ENCODE results near the gene HIPK2.
"Not testable (repeated sequence)": the region's sequence is repeated elsewhere in the genome, so short reads cannot be mapped to it uniquely, and the experiment has no call there.

HIPK2 gene

GRCh38 chr7:139566736-139567646, 210.8 kb downstream of the HIPK2 start:
- no peak for DNase-seq (ENCODE audit: low read depth)

- DNase-seq (ENCODE audit: low read depth), result no peak
These were observed 211.7 kb downstream of the HIPK2 start for GRCh38 chr7:139566075-139566474.

- DNase-seq (ENCODE audit: low read depth), result no peak
These were observed 213.9 kb downstream of the HIPK2 start for GRCh38 chr7:139563856-139564255.

DNA sequence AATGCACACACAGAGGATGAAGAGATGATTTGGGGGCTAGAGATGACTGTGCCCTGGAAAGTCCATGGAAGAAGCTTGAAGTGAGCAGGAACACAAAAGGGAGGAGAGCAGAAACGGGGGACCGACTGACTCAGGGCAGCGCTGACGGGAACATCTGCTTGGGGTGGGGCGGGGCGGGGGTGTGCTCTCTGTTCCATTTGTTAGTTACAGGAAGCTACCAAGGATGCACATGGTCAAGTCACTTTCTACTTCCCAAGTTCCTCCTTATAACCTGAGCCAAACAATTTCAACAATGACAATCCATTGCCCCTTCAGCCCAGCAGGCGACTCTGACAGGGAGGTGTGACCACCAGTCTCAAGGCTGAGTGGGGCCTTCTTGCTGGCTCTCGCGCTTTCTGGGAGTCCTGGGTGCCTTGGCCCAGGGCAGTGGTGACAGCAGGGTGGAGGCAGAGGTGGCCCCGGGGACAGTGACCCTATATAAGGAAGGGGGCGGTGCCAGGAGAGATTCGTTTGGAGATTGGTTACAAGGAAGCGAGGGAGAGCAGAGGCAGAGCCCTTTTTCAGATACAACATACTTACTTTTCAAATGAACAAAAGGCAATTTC, 214.7 kb downstream of the HIPK2 start:
- DNase-seq (ENCODE audit: low read depth), result no peak

GRCh38 chr7:139562491-139562890, 215.3 kb downstream of the HIPK2 start:
- no peak for DNase-seq (ENCODE audit: low read depth)

- DNase-seq (ENCODE audit: low read depth), result no peak
These were observed 217.1 kb downstream of the HIPK2 start for GRCh38 chr7:139560678-139561077.

- no peak for DNase-seq (ENCODE audit: low read depth)
These were observed 217.6 kb downstream of the HIPK2 start for GRCh38 chr7:139560199-139560598.

DNA sequence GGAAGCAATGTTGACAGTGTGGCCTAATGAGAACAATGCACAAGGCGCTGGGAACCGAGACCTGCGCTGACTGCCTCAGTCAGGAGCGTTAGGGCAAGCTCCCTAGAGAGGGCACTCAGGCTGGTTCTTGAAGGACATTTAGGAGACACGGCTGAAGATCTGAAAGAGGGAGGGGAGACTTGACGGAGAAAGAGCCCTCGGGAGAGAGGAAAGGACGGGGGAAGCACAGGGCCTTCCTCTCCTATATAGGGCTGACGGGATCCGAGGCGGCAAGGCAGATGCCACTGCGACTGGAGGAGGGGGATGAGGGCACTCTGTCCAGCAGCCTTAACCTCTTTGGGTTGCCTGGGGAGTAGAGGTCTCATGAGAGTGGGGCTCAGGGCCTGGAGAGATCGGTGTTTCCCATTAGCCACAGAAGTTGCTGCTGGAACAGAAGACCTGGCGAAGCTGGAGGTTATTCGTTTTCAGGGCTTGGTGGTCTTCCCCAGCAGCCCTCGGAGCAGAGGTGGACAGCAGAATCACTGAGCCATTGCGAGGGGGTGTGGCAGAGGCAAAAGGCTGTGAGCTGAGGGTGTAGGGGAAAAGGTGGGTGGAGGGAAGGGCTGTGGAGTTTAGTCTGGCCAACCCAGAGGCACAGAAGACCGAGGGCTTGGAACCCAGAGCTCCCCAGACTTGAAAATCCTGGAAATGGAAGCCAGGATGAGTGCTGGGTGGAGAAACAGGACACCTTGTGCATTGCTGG, 218.3 kb downstream of the HIPK2 start:
- no peak for DNase-seq (ENCODE audit: low read depth)

GRCh38 chr7:139557857-139558581, 219.8 kb downstream of the HIPK2 start:
- no peak for DNase-seq (ENCODE audit: low read depth)

GRCh38 chr7:139553991-139554700, 223.7 kb downstream of the HIPK2 start:
- not testable (repeated sequence) for DNase-seq (ENCODE audit: low read depth)

- no peak for DNase-seq (ENCODE audit: low read depth)
These were observed 229.3 kb downstream of the HIPK2 start for GRCh38 chr7:139548302-139549028.

DNA sequence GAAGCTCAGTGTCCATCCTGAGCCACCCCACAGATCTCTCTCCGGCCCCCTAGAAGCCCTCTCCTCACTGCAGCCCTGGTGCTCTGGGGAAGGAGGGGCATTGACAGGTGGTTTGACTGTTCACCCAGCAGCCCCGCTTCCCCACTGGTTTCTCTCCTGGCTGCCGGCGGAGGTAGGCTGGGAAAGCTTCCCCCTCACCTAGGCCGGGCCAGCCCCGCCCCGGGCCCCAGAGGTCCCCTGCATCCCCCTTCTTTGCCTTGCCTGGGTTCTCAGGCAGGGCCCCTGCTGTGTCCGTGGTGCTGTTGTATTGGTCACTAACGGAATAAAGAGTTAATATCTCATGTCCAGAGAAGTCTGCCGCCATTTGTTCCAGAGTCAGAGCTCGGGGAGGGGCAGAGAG, 233.2 kb downstream of the HIPK2 start:
- no peak for DNase-seq (ENCODE audit: low read depth)

GRCh38 chr7:139543801-139544603, 233.8 kb downstream of the HIPK2 start:
- no peak for DNase-seq (ENCODE audit: low read depth)

DNA sequence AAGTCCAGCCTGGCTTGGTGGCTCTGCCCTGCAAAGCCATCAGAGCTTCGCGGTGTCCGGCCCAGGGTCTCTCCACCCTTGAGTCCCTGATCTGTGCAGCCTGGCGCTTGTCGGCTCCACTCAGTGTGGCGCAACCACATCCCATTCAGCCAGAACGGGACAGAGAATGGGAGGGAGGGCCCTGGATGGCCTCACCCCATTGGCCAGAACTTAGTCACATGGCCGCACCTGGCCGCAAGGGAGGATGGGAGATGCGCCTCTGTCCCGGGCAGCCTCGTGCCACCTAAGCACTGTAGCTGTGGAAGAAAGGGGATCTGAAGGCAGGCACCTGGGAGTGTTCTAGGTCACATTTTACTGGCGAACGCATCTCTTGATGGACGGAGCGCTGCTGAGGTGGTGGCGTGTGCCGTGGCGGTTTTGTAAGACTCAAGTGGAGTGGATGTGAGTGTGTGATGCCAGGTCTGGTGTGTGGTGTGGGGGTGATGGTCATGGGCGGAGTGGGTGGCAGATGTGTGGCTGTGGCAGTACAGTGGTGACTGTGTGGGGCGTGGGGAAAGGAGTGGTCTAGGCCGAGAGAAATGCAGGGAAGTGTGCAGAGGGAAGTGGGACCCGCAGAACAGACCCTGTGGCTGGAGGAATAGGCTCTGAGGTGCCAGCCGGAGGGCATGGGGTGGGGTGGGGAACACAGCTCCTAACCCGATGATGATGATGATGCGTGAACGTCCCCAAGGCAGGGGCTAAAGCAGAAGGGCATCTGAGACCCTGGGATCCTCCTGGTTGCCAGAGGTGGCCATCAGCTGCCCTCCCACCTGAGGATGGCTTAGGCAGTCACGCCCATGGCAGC, 235.3 kb downstream of the HIPK2 start:
- DNase-seq (ENCODE audit: low read depth), result no peak

DNA sequence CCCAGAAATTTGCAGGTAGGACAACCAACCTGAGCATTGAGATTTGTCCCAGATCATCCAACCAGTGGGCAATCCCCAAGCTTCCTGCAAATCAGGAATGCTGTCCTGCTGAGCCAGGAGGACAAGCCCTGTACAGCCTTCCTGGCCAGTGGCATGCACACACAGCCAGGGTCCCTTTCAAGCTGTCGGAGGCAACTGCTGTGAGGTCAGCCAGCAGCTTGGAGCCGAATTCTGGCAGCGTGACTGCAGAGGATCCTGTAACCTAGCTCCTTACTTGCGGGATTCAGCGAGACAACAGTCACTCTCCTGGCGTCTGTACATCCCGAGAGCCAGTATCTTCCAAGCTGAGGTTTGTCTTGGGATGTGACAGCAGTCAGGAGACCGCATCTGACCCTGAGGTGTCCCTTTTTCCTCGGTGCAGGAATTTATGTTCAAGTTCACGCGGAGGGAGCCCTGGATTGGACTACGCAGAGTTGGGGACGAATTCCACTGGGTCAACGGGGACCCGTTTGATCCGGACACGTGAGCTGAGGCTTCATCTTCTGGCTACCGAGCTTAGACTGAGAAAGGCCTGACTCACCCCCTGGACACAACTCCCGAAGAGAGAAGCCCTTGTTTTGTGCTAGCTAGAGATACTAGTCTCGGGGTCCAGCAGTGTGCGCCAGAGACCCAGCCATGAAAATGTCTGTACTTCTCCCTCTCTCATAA, 236.0 kb downstream of the HIPK2 start:
- no peak for DNase-seq (ENCODE audit: low read depth)

GRCh38 chr7:139540203-139540602, 237.6 kb downstream of the HIPK2 start:
- no peak for DNase-seq (ENCODE audit: low read depth)

- DNase-seq (ENCODE audit: low read depth), result no peak
These were observed 238.7 kb downstream of the HIPK2 start for GRCh38 chr7:139538881-139539635.

DNA sequence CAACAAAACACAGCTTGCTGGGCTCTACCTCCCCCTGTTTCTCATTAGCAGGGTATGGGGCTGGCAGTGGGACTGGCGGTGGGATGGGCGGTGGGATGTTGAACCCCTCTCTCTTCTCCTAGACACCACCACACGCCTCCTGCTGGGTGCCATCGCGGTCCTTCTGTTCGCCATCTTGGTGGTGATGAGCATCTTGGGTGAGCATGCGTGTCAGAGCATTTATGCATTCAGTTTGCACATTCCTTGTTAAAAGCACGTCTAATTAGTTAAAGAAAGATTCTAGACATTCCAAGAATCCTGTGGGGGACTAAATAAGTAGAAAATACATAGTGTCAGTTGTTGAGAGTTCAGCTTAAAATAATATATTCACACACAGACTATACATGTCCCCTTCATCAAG, 241.6 kb downstream of the HIPK2 start:
- no peak for DNase-seq (ENCODE audit: low read depth)

Data from stimulated activated CD4-positive, alpha-beta T cell treated with anti-CD3 and anti-CD28 coated beads, Interleukin-2, amount 100 ng/mL, for 4 hours (primary cell).